HL-60 (cell line): ENCODE data around the gene LMBRD2.

Experiments
- CTCF ChIP-seq: IDR thresholded peaks from one replicate; pipeline ENCODE4 v1.5.1; 2011; ENCODE audit warnings: low read length, control low read depth, inconsistent platforms; ENCODE audit not compliant: insufficient read depth
- POLR2AphosphoS5 ChIP-seq: IDR thresholded peaks from 2 replicates; pipeline ENCODE4 v1.6.1; 2012; ENCODE audit warnings: low read depth
- SPI1 ChIP-seq: IDR thresholded peaks from 2 replicates; pipeline ENCODE4 v1.6.1; 2012; ENCODE audit warnings: low read depth, mild to moderate bottlenecking, borderline replicate concordance
- TF ChIP-seq, protein P1 (sequence below): IDR thresholded peaks from 2 replicates; pipeline ENCODE4 v1.6.1; 2012; ENCODE audit warnings: low read depth; ENCODE audit not compliant: insufficient replicate concordance

DNA sequence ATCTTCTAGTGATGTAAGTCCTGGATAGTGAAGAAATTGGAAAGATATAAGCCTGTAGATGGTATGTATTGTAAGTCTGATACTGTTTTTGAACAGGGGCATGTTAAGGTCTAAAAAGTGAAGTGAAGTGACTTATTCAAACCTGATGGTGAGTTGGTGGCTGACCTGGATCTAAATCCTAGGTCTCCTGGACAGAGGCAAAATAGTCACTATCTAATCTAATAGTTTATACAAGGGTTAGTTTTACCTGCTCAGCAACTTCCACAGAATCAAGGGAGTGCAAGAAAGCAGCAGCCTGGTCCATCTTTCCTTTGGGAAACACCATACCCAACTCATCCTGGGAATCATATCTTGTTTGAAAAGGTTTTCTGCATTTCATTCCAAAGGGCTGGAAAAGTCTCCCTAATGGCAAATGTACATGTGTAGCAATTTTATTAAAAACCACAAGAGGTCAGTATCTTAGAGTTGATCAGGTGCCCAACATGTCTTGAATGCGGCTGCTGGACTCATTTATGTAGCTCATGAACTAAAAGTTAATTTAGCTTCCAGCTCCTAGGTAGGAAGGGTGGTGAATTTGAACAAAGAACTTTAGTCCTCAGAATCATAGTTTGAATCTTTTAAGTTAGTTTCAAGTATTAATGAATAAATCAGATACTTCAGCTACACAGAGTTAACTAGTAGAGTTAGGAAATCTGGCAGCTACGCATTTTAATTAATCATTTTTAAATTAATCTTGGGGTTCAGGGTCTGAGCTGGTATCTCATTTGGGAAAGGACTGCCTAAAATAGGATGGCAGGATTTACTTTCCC lies 26.2 kb upstream of the LMBRD2 start:
- TF ChIP-seq, protein P1, sequence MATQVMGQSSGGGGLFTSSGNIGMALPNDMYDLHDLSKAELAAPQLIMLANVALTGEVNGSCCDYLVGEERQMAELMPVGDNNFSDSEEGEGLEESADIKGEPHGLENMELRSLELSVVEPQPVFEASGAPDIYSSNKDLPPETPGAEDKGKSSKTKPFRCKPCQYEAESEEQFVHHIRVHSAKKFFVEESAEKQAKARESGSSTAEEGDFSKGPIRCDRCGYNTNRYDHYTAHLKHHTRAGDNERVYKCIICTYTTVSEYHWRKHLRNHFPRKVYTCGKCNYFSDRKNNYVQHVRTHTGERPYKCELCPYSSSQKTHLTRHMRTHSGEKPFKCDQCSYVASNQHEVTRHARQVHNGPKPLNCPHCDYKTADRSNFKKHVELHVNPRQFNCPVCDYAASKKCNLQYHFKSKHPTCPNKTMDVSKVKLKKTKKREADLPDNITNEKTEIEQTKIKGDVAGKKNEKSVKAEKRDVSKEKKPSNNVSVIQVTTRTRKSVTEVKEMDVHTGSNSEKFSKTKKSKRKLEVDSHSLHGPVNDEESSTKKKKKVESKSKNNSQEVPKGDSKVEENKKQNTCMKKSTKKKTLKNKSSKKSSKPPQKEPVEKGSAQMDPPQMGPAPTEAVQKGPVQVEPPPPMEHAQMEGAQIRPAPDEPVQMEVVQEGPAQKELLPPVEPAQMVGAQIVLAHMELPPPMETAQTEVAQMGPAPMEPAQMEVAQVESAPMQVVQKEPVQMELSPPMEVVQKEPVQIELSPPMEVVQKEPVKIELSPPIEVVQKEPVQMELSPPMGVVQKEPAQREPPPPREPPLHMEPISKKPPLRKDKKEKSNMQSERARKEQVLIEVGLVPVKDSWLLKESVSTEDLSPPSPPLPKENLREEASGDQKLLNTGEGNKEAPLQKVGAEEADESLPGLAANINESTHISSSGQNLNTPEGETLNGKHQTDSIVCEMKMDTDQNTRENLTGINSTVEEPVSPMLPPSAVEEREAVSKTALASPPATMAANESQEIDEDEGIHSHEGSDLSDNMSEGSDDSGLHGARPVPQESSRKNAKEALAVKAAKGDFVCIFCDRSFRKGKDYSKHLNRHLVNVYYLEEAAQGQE, result no peak
- TF ChIP-seq CTCF (no peak), SPI1 (no peak), POLR2AphosphoS5 (no peak)
